HG02642 (cell line): ENCODE results near the gene ITGA8.
"Not testable (repeated sequence)": the region's sequence is repeated elsewhere in the genome, so short reads cannot be mapped to it uniquely, and the experiment has no call there.

ENCODE experiments used
- ATAC-seq: cut with Tn5 transposase; IDR thresholded peaks from one replicate; pipeline ENCODE4 v1.9.1; 2021; ENCODE audit warnings: mild to moderate bottlenecking; ENCODE audit not compliant: unreplicated experiment, poor library complexity

Gene ITGA8

DNA sequence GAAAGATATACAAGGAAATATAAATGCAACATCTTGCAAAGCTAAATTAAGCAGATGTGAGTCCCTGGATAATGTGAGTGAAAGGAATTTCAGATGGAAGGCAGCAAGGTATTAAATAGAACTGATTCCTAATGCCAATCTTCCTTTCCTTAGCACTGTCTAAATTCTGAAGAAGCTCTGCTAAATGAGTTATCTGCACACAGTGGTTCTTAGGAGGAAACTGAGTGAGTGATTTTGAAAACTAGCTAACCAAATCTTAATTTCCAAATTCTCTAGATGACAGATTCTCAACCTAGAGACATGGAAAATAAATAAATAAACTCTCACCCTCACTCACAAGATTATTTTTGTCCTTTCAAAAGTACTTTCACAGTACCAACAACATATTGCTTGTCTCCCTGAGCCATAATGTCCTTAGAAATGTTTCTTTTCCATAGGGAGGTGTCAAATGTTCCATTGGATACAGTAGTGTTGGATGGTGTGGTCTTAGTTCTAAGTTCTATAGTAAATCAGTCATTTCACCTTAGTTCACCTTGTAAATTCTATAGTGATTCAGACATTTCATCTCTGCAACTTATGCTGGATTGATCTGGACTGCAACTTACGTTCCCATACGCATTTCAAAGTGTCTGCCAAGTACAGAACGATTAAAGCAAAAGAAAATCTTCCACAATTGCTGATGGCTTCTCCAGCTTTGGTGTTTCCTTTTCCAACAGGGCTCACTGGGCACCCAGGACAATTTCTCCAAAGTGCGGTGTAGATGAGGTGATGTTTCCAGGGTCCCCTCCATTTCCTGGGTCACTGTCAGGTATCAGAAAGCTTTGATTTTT lies 203.3 kb downstream of the ITGA8 start:
- no peak for ATAC-seq

DNA sequence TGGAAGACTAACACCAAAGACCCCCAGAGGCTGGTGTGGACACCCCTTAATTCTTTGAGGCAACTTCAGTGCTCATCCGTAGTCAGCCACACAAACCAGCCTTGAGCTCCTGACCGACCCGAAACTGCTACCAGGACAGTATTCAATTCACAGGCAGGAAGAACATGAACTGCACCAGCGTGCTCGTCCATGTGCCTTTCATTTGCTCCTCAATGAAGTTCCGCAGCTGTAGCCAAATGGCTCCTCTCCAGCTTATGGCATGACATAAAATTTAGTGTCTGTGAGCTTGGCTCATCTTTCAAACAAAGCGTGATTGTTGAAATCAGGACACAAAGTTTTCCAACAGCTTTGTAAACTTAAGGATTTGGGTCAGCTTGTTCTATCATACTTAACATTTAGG lies 204.5 kb downstream of the ITGA8 start:
- ATAC-seq, result no peak

DNA sequence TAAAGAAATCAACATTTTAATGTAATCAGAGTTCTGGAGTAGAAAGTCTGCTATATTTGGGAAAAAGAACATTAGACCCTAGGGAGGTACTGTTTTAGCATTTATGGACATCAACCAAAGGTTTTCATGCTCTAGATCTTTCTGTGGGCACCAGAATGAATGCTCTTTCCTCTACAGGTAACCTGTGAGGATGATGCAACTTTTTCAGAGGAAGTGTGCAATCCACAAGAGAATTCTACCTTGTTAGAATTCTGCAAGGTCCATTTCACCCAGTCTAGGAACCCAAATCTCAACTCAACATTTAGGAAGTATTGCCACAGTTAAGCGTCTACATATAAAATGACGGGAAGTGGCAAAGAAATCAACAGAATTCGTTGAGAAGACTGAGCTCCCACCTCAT lies 208.8 kb downstream of the ITGA8 start:
- ATAC-seq, result no peak

DNA sequence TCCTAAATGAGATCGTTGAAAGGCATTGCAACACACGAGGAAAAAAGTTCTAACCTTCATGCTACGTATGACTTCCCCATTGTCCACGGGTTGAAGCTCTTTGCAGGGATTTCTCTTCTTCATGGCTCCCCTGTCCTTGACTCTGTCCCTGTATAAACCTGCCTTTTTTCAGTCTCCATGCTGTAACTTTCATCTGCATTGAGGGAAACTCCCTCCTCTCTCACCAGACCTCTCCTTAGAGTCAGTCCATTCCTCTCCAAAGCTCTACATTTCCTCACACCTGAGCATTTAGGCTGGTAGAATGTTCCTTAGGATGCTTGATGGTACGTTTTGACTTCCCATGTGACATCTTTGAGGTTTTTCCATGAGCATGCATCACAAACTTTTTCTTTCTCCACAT lies 214.4 kb downstream of the ITGA8 start:
- ATAC-seq, result no peak

DNA sequence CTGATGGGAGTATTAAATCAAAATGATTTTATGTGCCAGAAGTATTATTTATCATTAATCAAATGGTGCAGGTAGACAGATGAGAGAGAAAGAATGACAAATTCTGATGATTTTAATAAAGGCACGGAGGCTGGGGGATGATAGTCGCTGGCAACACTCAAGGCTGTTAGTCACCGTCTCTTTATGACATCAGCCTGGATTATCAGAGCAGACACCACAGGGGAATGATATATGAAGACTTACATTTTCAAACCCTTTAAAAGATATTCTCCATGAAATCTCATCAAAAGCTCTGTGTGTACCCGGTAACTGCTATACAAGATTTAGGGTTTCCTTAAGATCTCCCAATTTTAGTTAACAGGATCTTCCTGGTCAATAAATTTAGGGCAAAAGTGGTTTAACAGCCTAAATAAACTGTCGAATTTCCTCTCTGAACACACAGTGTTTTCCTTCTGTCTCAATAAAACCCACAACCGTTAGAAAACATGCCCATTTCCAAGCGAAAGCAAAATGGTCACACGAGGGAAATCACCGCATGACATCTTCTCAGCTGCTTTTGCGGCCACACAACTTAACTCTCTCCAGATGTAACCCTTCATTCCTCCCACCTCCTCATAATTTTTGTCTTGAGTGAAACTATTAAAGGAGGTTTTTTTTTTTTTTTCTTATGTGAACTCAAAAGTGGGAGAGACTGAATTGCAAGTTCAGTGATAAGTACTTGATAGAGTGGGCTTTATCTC lies 215.5 kb downstream of the ITGA8 start:
- ATAC-seq, result no peak

DNA sequence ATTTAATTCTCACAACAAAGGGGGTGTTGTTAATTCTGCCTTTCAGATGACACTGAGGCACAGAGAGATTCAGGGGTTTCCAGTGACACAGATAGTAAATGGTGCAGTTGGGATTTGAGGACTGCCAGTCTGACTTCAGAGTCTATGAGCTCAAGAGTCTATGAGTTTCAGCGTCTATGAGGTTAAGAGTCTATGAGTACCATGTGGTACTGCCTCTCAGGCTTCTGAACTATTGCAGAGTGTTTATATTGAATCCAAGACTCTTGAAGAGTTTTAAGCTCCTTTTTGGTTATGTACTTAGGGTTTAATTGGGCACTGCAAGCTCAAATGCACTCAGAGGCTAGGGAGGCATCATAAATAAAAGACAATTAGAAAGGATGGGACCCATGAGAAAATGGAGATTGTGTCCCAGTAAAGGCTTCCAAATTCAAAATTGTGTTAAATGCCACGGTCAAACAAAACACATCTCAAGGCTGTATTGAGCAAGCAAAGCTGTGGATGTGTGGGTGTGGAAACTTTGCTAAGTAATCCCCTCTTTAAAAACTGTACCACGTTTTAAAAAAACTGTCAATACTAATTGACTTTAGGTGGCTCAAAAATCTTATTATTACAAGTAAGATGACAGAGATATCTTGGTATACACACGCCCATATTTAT lies 224.7 kb downstream of the ITGA8 start:
- no peak for ATAC-seq

DNA sequence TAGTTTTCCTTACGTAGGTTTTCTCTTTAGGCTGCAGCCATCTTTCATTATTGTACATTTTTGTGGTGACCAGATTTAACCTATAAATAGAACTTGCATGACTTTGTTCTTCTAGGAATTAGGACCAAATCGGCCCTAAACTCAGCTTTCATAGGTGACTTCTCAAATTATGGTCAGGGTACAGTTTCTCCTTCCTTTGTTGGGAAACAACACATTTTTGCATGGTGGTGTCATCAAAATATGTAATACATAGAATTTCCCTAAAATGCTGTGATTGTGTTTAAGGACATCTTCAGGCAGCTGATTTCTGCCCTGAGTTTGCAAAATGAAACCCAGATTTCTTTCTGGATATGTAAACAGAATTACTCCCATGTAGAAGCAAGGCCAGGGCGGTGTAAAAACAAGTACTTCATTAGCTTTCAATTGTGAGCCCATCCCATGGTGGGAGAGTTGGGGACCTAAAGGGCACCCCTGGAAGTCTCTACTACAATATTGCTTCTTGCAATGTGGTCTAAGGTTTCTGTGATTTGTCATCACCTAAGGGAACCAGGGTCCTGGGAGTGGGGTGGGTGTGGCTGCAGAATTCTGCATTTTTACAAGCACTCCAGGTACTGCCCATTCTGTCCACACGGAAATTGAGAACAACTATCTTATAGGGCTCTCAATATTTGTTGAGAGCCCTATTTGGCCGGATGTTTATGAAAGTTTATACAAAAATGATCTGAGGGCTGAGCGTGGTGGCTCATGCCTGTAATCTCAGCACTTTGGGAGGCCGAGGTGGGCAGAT lies 227.7 kb downstream of the ITGA8 start:
- no peak for ATAC-seq

DNA sequence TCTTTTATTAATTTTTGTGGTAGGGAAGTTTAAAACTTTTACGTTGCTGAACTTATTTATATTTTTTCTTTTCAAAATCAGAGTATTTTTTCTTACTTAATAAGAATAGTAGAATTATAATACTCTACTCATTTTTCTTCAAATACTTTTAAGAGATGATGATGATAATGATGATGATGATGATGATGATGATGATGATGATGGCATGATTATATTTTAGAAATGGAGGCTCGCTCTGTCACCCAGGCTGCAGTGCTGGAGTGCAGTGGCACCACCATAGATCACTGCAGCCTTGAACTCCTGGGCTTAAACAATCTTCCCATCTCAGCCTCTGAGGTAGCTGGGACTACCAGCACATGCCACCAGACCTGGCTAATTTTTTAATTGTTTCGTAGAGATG lies 230.3 kb downstream of the ITGA8 start:
- no peak for ATAC-seq

DNA sequence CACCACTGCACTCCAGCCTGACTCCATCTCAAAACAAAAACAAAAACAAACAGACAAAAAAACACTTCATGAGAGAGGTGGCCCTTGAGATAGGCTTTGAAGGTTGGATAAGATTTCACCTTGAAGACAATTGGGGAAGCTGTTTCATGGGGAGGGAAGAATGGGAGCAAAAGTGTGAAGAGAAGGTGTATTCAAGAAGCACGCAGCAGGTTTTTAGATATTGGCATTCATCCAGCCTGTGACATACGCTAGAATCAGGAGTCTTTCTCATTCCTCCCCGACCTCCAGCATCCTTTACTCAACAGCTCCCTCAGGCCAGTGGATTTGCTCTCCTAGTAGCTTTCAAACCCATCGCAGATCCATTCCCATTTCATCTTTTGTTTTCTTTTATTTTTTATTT lies 232.3 kb downstream of the ITGA8 start:
- ATAC-seq, result no peak

DNA sequence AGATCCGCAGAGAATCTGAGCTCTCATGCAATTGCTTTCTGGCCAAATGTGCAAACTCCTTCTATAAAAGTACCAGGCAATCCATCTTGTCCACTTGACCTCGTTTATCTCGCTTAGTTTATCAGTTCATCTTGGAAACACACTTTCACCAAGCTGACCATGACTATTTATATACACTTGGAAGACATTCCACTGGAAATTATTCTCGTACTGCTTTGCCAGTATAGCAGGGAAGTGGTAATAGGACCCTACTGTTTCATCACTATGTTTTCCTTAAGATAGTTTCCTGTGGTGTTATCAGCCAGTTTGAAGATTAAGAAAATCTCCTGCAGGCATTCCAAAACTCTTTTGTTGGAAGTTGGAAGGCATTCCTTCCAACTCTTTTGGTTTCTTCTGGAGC lies 233.3 kb downstream of the ITGA8 start:
- ATAC-seq, result no peak

DNA sequence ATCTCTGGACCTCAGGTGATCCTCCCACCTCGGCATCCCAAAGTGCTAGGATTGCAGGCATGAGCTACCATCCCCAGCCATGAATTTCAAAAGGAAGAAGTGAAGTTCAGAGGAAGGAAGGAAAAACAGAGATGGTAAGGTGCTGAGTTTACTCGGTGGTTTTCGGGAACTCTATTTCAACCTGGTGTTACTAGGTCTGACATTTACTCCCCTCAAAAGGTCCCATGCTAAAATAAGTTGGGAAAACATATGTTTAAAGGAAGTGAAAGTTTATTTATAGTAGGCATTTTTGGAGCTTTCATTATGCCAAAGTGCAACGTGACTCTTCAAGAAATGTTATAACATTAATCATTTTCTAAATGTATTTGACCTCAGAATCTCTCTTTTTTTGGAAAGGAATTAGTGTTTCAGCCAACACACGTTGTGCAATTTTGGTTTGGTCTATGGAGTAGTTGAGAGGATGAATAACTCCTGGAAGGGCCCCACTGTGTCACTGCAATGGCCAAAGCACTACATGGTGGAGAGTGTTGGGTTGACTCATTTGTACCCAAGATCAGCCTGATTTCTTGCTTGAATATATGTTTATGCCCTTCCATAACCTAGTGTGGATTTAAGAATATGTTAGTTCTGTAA lies 233.9 kb downstream of the ITGA8 start:
- ATAC-seq, result no peak

DNA sequence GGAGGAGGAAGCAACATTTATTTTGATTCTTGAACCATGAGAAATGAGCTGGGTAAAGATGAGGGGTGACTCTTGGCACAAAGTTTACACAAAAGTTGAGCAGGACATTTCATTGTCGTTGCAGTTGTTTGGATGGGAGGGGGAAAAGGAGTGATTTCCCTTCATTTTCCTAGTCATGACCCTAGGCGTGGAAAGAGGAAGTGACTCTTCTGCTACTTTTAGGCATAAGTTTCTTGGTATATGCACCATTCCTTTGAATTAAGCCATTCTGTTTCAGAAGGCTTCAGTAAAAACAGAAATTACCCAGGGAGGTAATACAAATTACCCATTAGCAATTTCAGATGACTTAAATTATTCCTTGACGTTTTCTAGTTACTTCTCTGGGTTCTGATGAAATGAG lies 234.7 kb downstream of the ITGA8 start:
- ATAC-seq, result no peak

DNA sequence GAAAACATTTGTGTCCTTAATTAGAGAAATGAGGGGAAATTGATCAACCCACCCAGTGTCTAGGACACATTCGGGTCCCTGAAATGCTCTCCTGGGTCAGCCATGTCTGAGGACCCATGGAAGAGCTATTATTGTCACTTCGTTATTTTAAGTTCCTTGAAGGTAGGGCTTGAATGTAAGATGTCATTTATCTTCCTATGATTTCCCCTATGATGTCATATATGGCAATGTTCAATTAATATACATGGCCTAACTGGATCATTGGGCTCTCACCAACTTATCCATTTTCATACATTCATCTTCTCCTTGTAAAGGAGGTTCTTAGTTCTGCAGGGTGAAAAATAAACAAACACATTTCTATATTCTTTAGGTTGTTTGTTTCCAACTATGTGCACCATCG lies 235.6 kb downstream of the ITGA8 start:
- no peak for ATAC-seq

DNA sequence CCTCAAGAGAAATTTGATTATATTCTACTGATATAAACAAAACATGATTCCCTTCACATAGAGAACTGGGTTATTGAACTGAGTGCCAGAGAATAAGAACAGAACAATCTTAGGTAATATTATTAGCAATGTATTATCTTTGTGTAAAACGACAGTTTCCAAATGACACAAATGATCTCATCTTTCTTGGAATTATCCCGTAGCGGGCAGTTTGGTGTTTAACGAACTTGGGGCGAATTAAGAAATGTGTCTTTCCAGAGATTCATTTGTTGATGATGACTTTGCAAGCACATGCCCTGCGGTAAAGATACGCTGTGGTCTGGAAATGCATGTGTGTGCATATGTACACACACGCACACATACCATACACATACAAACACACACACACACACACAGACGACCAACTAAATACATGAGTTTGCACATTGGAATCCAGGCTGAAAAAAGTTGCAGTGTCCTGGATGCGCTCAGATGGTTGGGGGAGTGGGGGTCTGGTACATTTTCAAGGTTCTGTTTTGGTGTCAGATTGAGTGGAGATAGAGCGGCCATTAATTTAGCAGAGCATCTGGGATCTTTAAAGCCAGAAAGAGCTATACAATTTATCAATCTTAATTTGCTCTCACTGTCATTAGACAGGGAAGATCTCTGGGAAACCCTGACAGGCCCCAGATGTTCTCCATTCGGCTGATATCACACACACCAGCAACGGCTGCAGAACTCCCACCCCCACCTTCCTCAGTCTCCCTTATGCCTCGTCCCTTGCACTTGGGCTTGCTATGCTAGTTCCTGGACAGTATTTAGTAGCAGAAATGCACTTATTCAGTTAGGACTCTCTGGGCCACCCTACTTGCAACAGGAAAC lies 236.3 kb downstream of the ITGA8 start:
- no peak for ATAC-seq

DNA sequence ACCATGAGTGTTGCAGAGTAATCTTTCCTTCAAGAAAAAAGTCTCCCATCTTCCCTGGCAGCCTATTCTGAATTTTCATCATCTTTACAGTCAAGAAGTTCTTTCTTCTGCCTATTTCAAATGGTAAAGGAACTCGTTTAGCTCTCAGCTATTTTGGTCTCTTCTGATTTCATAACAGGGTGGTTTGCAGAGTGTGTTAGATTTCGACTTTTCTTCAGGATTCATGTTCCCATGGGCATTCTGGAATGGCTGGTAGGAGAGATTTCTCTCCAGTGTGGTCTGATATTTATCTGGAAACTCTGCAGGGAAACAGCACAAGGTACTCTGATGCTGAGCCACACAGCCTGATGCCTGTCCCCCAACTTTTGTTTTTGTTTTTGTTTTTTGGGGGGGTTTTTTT lies 237.6 kb downstream of the ITGA8 start:
- no peak for ATAC-seq

DNA sequence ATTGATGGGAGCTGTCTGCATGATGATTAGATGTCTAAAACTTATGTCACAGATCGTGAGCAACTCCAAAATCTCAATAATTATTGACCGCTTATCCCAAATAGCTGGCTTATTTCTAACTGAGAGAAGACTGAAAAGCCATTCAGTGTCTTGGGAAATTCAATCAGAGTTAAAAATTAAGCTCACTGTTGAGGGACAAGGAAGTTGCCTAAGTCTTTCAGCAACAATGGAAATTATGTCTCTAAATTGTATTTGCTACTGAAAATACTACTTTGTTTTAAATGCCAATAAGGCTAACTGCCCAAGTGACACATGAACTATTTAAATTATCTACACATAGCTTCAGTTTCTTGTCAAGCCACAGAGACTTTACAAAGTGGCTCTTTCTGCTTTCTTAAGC lies 240.8 kb downstream of the ITGA8 start:
- ATAC-seq, result no peak

DNA sequence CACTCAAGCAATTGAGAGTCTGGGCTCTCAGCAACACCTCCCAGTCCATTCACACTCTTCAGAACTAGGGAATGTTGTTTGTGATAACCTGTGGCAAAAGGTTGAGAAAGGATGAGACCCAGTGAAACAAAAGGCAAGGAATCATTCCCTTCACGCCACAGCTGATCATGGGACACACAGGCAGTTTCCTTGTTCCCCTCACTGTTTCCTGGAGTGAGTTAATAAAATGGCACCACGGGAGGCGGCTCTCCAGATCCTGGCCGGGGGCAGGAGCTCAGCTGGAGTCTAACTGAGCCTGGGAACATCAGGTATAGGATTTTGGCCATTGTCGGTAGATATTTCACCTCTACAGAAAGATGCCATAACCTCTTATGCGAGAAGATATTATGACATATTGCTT lies 241.3 kb downstream of the ITGA8 start:
- ATAC-seq, result no peak

DNA sequence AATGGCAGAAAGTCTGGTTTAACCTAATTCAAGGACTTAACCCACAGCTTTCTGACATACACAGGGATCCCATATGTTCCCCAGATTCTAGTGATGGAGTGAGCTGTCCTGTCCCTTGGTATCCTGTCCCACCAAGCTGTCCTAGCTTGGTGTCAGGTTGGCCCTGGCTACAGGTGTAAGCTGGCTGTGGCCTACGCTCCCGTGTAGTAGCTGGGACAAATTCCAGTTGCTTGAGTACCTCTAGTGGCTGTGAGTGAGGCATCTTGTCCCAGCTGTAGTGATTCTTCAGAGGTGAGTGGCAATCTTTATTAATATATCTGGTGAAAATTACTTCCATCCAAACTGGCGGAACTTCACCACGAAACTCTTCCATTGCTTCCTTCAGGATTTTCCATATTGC lies 243.4 kb downstream of the ITGA8 start:
- no peak for ATAC-seq

DNA sequence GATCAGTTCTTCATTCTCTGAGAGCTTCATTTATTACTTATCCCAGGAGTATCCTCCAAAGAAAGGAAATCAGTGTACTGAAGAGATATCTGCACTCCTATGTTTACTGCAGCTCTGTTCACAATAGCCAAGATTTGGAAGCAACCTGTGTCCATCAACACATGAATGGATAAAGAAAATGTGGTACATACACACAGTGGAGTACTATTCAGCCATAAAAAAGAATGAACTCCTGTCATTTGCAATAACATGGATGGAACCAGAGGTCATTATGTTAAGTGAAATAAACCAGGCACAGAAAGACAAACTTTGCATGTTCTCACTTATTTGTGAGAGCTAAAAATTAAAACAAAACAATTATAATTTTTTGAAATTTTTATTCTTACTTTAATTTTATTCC lies 244.3 kb downstream of the ITGA8 start:
- ATAC-seq, result not testable (repeated sequence)
